SKM-1 treated with dmso at 0.1 percent for 144 hours (cell line): Measurements from ENCODE around the gene CCDC86.

ENCODE experiments used
- DNase-seq: peaks from one replicate; lab custom pipeline; 2025; ENCODE audit not compliant: unreplicated experiment; lab: John Stamatoyannopoulos, UW

CCDC86 gene

GRCh38 chr11:60889869-60890311, 48.0 kb downstream of the CCDC86 start:
- DNase-seq = no peak

- no peak for DNase-seq
Observed at GRCh38 chr11:60890696-60891095, 48.8 kb downstream of the CCDC86 start.

- no peak for DNase-seq
Observed at GRCh38 chr11:60891103-60891741, 49.3 kb downstream of the CCDC86 start.

- no peak for DNase-seq
Observed at GRCh38 chr11:60895687-60896086, 53.8 kb downstream of the CCDC86 start.

GRCh38 chr11:60897496-60897895, 55.6 kb downstream of the CCDC86 start:
- no peak for DNase-seq

- peak; percentile 26 for DNase-seq
Observed at GRCh38 chr11:60899046-60899936, 57.4 kb downstream of the CCDC86 start.

- no peak for DNase-seq
Observed at GRCh38 chr11:60899977-60900376, 58.1 kb downstream of the CCDC86 start.
